ENCODE data around the gene HOXA9. TPM values are rescaled to one million over a fixed set of nuclear protein-coding genes. Genes with fewer than 3 reads are reported as not detected.

HOXA9 gene
- total and polyA plus RNA-seq, 3 experiments from 2014 or later = not detected

DNA sequence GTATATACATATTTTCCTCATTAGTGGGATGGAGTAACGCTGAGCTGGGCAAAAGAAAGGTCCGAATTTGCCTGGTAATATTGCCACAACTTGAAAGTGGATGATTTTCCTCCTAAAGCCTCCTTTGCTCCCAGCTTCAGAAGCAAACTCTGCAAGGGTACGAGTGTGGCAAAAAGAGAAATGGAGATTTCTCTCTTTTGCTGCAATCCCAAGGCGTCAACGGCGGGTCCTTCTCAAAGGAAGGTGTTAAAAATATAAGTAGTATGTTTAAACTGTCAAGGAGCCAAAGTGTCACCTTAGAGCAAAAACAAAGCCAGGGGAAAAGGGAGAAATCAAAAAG lies 50.5 kb downstream of the HOXA9 start:
- no peaks in the 10 kb centered on the region for H3K27me3 ChIP-seq (ENCODE audit: insufficient read depth, low read length, poor library complexity, severe bottlenecking)
- DNase-seq = no peak
- Mint-ChIP-seq H3K4me3 (no peak overlapping the region), H3K27ac (no peak overlapping the region), H3K36me3 (no peaks in the 10 kb centered on the region), H3K27me3 (peaks cover 13 to 25% of the 10 kb centered on the region in 2 donors), H3K9me3 (no peaks in the 10 kb centered on the region), H3K4me1 (no peaks in the 10 kb centered on the region)
- H3K27ac ChIP-seq (ENCODE audit: low read depth, low read length) = no peak overlapping the region
- H3K9me3 ChIP-seq (ENCODE audit: low read length) = no peaks in the 10 kb centered on the region
- H3K4me1 ChIP-seq (ENCODE audit: insufficient read depth, low read length) = no peaks in the 10 kb centered on the region
- no peaks in the 10 kb centered on the region for H3K36me3 ChIP-seq (ENCODE audit: insufficient read depth, low read length)
- ChIA-PET POLR2A (no interaction called here), CTCF (no interaction called here)
- H3K4me3 ChIP-seq (ENCODE audit: low read length) = no peak overlapping the region

- Mint-ChIP-seq H3K9me3 (no peaks in the 10 kb centered on the region), H3K36me3 (no peaks in the 10 kb centered on the region), H3K4me3 (no peak overlapping the region), H3K27me3 (peaks cover 13 to 23% of the 10 kb centered on the region in 2 donors), H3K4me1 (no peaks in the 10 kb centered on the region), H3K27ac (no peak overlapping the region)
- ChIA-PET CTCF (no interaction called here), POLR2A (no interaction called here)
- Histone ChIP-seq H3K36me3 (ENCODE audit: insufficient read depth, low read length) (no peaks in the 10 kb centered on the region), H3K4me1 (ENCODE audit: insufficient read depth, low read length) (no peaks in the 10 kb centered on the region), H3K27ac (ENCODE audit: low read depth, low read length) (no peak overlapping the region), H3K27me3 (ENCODE audit: insufficient read depth, low read length, poor library complexity, severe bottlenecking) (no peaks in the 10 kb centered on the region), H3K9me3 (ENCODE audit: low read length) (no peaks in the 10 kb centered on the region), H3K4me3 (ENCODE audit: low read length) (no peak overlapping the region)
- no peak for DNase-seq
These were observed 51.2 kb downstream of the HOXA9 start for GRCh38 chr7:27113991-27114769.

DNA sequence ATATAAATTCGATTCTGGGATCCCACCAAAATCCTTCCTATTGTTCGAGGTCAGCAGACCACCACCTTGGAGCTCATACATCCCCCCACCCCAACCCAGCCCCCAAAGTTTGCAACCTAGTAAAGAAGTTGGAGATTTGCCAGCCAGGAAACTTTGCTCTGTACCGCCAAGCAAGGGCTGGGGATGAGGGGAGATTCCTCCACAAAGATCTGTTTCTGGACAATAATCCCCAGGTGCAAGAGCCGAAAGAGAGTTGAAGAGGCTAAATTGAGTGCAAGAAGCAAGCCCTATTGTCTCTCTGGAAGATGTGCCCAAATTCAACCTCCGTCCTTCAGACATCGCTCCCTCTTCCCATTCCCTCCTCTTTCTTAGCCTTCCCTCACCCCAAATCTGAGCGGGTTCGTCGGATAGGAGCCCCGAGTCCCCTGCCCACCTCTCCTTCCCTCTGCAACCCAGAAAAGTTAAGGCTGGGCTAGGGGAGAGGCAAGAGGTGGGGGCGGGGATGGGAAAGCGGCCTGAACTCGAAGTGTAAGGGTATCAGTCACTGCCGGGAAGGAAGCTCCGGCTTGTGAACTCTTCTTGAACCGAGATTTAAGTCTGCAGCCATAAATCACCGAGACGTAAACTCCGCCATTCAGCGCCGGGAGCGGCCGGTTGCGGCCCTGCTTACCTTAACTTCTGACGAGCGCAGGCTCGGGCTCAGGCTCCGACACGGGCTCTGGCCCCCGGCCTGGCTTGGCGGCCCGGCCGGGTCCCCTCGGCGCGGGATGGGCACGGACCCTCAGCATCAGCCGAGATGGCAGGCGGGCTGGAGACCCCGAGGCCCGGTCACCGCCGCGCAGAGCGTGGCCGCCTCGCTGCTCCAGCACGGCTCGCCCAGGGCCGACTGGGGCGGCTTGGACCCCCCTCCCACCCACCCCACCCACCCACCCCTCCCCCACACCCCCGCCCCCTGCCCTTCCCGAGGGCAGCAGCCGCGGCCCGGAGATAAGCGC lies 52.1 kb downstream of the HOXA9 start:
- POLR2A ChIA-PET = no interaction called here
- no peak for DNase-seq
- H3K4me3 Mint-ChIP-seq = no peak overlapping the region
- H3K27ac Mint-ChIP-seq = no peak overlapping the region
- H3K36me3 ChIP-seq (ENCODE audit: insufficient read depth, low read length) = no peaks in the 10 kb centered on the region
- no peaks in the 10 kb centered on the region for H3K9me3 Mint-ChIP-seq
- no peak overlapping the region for H3K4me3 ChIP-seq (ENCODE audit: low read length)
- H3K4me1 Mint-ChIP-seq = no peaks in the 10 kb centered on the region
- no peaks in the 10 kb centered on the region for H3K27me3 ChIP-seq (ENCODE audit: insufficient read depth, low read length, poor library complexity, severe bottlenecking)
- CTCF ChIA-PET = no interaction called here
- H3K36me3 Mint-ChIP-seq = no peaks in the 10 kb centered on the region
- no peak overlapping the region for H3K27ac ChIP-seq (ENCODE audit: low read depth, low read length)
- H3K4me1 ChIP-seq (ENCODE audit: insufficient read depth, low read length) = no peaks in the 10 kb centered on the region
- peaks cover 13 to 18% of the 10 kb centered on the region in 2 donors for H3K27me3 Mint-ChIP-seq
- no peaks in the 10 kb centered on the region for H3K9me3 ChIP-seq (ENCODE audit: low read length)

Other genes with a start within 250 kb of the HOXA9 start
- under 1 TPM; 0.31 to 0.38 TPM for gene HOXA1, start 69.5 kb downstream of the HOXA9 start, total RNA-seq
- 0.75 TPM for gene HOXA1, start 69.5 kb downstream of the HOXA9 start, polyA plus RNA-seq
- gene HOXA2, start 62.9 kb downstream of the HOXA9 start, total RNA-seq = not detected
- not detected for gene HOXA2, start 62.9 kb downstream of the HOXA9 start, polyA plus RNA-seq
- gene HOXA4, start 34.8 kb downstream of the HOXA9 start, total RNA-seq = under 1 TPM in 1 of 2 experiments, not detected in 1; 0.11 TPM
- 0.20 TPM for gene HOXA4, start 34.8 kb downstream of the HOXA9 start, polyA plus RNA-seq
- not detected for gene HOXA5, start 21.9 kb downstream of the HOXA9 start, total RNA-seq
- not detected for gene HOXA5, start 21.9 kb downstream of the HOXA9 start, polyA plus RNA-seq
- gene HOXA6, start 17.8 kb downstream of the HOXA9 start, total RNA-seq = not detected
- gene HOXA6, start 17.8 kb downstream of the HOXA9 start, polyA plus RNA-seq = not detected
- gene HOXA3, start 13.0 kb downstream of the HOXA9 start, total RNA-seq = not detected
- not detected for gene HOXA3, start 13.0 kb downstream of the HOXA9 start, polyA plus RNA-seq
- not detected for gene HOXA7, start 8.9 kb downstream of the HOXA9 start, total RNA-seq
- not detected for gene HOXA7, start 8.9 kb downstream of the HOXA9 start, polyA plus RNA-seq
- not detected for gene HOXA10, start 8.8 kb upstream of the HOXA9 start, total RNA-seq
- 0.09 TPM for gene HOXA10, start 8.8 kb upstream of the HOXA9 start, polyA plus RNA-seq
- gene HOXA11, start 19.7 kb upstream of the HOXA9 start, total RNA-seq = not detected
- not detected for gene HOXA11, start 19.7 kb upstream of the HOXA9 start, polyA plus RNA-seq
- not detected for gene HOXA13, start 34.6 kb upstream of the HOXA9 start, total RNA-seq
- gene HOXA13, start 34.6 kb upstream of the HOXA9 start, polyA plus RNA-seq = not detected
- gene EVX1, start 77.3 kb upstream of the HOXA9 start, total RNA-seq = not detected
- gene EVX1, start 77.3 kb upstream of the HOXA9 start, polyA plus RNA-seq = not detected

All from CD8-positive, alpha-beta memory T cell (primary cell).